ENCODE data around the gene AKAP17A.

- TF ChIP-seq, protein P1, sequence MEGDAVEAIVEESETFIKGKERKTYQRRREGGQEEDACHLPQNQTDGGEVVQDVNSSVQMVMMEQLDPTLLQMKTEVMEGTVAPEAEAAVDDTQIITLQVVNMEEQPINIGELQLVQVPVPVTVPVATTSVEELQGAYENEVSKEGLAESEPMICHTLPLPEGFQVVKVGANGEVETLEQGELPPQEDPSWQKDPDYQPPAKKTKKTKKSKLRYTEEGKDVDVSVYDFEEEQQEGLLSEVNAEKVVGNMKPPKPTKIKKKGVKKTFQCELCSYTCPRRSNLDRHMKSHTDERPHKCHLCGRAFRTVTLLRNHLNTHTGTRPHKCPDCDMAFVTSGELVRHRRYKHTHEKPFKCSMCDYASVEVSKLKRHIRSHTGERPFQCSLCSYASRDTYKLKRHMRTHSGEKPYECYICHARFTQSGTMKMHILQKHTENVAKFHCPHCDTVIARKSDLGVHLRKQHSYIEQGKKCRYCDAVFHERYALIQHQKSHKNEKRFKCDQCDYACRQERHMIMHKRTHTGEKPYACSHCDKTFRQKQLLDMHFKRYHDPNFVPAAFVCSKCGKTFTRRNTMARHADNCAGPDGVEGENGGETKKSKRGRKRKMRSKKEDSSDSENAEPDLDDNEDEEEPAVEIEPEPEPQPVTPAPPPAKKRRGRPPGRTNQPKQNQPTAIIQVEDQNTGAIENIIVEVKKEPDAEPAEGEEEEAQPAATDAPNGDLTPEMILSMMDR (conservative IDR thresholded peaks at IDR 0.05): no peak
- no peak for TF ChIP-seq EZH2 (IDR thresholded peaks at IDR 0.05; ENCODE audit: low read depth)
These were observed 54.6 kb downstream of the AKAP17A start for GRCh38 chrX:1646009-1646408.
